ENCODE data around the gene CHRNA7.

The CHRNA7 gene

GRCh38 chr15:32029862-32030781 lies at the start of gene CHRNA7:
Gene CHRNA7, plus strand, starts transcription at chr15:32030515. Its CDS starts 80 bp downstream, at chr15:32030595.
- H3K36me3 Mint-ChIP-seq, result peaks cover 0 to 2% of the 10 kb centered on the region in 2 donors
- ATAC-seq (replicated peaks) (peak; percentile 87 to 94), DNase-seq (peak; percentile 4)
- peaks cover 57 to 66% of the 10 kb centered on the region in 2 donors for H3K27me3 Mint-ChIP-seq
- no peak within 1 kb of the TSS for H3K27ac Mint-ChIP-seq
- H3K9me3 Mint-ChIP-seq, result no peaks in the 10 kb centered on the region
- H3K4me1 Mint-ChIP-seq, result peaks cover 9 to 11% of the 10 kb centered on the region in 2 donors
- H3K4me3 Mint-ChIP-seq, result peak within 1 kb of the TSS; percentile 53 to 66

- ATAC-seq (replicated peaks) (no peak), DNase-seq (no peak)
- Mint-ChIP-seq H3K36me3 (no peaks in the 10 kb centered on the region), H3K4me3 (no peak overlapping the region), H3K27me3 (peaks cover 0 to 6% of the 10 kb centered on the region in 2 donors), H3K9me3 (no peaks in the 10 kb centered on the region), H3K4me1 (peaks cover 0 to 7% of the 10 kb centered on the region in 2 donors), H3K27ac (no peak overlapping the region)
These were observed 44.7 kb upstream of the CHRNA7 start for GRCh38 chr15:31985607-31986006.

- Mint-ChIP-seq H3K36me3 (no peaks in the 10 kb centered on the region), H3K27ac (no peak overlapping the region), H3K4me3 (no peak overlapping the region), H3K27me3 (peaks cover 9 to 13% of the 10 kb centered on the region in 2 donors), H3K4me1 (no peaks in the 10 kb centered on the region), H3K9me3 (no peaks in the 10 kb centered on the region)
- DNase-seq (no peak), ATAC-seq (replicated peaks) (no peak)
These were observed 37.3 kb upstream of the CHRNA7 start for GRCh38 chr15:31993062-31993461.

- Mint-ChIP-seq H3K9me3 (no peaks in the 10 kb centered on the region), H3K4me1 (no peaks in the 10 kb centered on the region), H3K27me3 (peaks cover 12 to 32% of the 10 kb centered on the region in 2 donors), H3K27ac (no peak overlapping the region), H3K4me3 (no peak overlapping the region), H3K36me3 (no peaks in the 10 kb centered on the region)
- ATAC-seq (replicated peaks), result no peak
- no peak for DNase-seq
These were observed 32.6 kb upstream of the CHRNA7 start for GRCh38 chr15:31997711-31998110.

GRCh38 chr15:32003558-32003957 lies 26.8 kb upstream of the CHRNA7 start:
- no peaks in the 10 kb centered on the region for H3K36me3 Mint-ChIP-seq
- H3K27me3 Mint-ChIP-seq, result peaks cover 8 to 19% of the 10 kb centered on the region in 2 donors
- no peak overlapping the region for H3K27ac Mint-ChIP-seq
- no peak for DNase-seq
- no peak for ATAC-seq (replicated peaks)
- H3K9me3 Mint-ChIP-seq, result peaks cover 0 to 2% of the 10 kb centered on the region in 2 donors
- H3K4me1 Mint-ChIP-seq, result no peaks in the 10 kb centered on the region
- no peak overlapping the region for H3K4me3 Mint-ChIP-seq

GRCh38 chr15:32004249-32004648 lies 26.1 kb upstream of the CHRNA7 start:
- H3K4me1 Mint-ChIP-seq, result no peaks in the 10 kb centered on the region
- no peak overlapping the region for H3K4me3 Mint-ChIP-seq
- H3K27me3 Mint-ChIP-seq, result peaks cover 8 to 16% of the 10 kb centered on the region in 2 donors
- no peak for ATAC-seq (replicated peaks)
- H3K9me3 Mint-ChIP-seq, result peaks cover 0 to 2% of the 10 kb centered on the region in 2 donors
- H3K27ac Mint-ChIP-seq, result no peak overlapping the region
- no peaks in the 10 kb centered on the region for H3K36me3 Mint-ChIP-seq
- no peak for DNase-seq

GRCh38 chr15:32007355-32007960 lies 22.9 kb upstream of the CHRNA7 start:
- Mint-ChIP-seq H3K4me3 (no peak overlapping the region), H3K4me1 (no peaks in the 10 kb centered on the region), H3K36me3 (no peaks in the 10 kb centered on the region), H3K9me3 (peaks cover 0 to 2% of the 10 kb centered on the region in 2 donors), H3K27me3 (peaks cover 0 to 9% of the 10 kb centered on the region in 2 donors), H3K27ac (no peak overlapping the region)
- DNase-seq, result no peak
- ATAC-seq (replicated peaks), result no peak

- DNase-seq (no peak), ATAC-seq (replicated peaks) (no peak)
- Mint-ChIP-seq H3K27me3 (peaks cover 13 to 24% of the 10 kb centered on the region in 2 donors), H3K4me1 (no peaks in the 10 kb centered on the region), H3K36me3 (no peaks in the 10 kb centered on the region), H3K9me3 (peaks cover 0 to 2% of the 10 kb centered on the region in 2 donors), H3K27ac (no peak overlapping the region), H3K4me3 (no peak overlapping the region)
These were observed 15.4 kb upstream of the CHRNA7 start for GRCh38 chr15:32014953-32015352.

GRCh38 chr15:32020156-32020555 lies 10.2 kb upstream of the CHRNA7 start:
- Mint-ChIP-seq H3K4me1 (no peaks in the 10 kb centered on the region), H3K27me3 (peaks cover 24 to 28% of the 10 kb centered on the region in 2 donors), H3K27ac (no peak overlapping the region), H3K4me3 (no peak overlapping the region), H3K9me3 (no peaks in the 10 kb centered on the region), H3K36me3 (no peaks in the 10 kb centered on the region)
- DNase-seq, result no peak
- no peak for ATAC-seq (replicated peaks)

GRCh38 chr15:32028921-32029320 lies 1.4 kb upstream of the CHRNA7 start:
- H3K4me3 Mint-ChIP-seq, result no peak overlapping the region
- no peaks in the 10 kb centered on the region for H3K9me3 Mint-ChIP-seq
- no peak overlapping the region for H3K27ac Mint-ChIP-seq
- H3K36me3 Mint-ChIP-seq, result peaks cover 0 to 2% of the 10 kb centered on the region in 2 donors
- ATAC-seq (replicated peaks) (no peak), DNase-seq (no peak)
- H3K4me1 Mint-ChIP-seq, result peaks cover 9 to 11% of the 10 kb centered on the region in 2 donors
- peaks cover 57 to 73% of the 10 kb centered on the region in 2 donors for H3K27me3 Mint-ChIP-seq

GRCh38 chr15:32029409-32029861 lies 880 bp upstream of the CHRNA7 start:
- peaks cover 57 to 71% of the 10 kb centered on the region in 2 donors for H3K27me3 Mint-ChIP-seq
- peaks cover 9 to 11% of the 10 kb centered on the region in 2 donors for H3K4me1 Mint-ChIP-seq
- no peaks in the 10 kb centered on the region for H3K9me3 Mint-ChIP-seq
- DNase-seq (no peak), ATAC-seq (replicated peaks) (no peak)
- no peak overlapping the region for H3K27ac Mint-ChIP-seq
- peaks cover 0 to 2% of the 10 kb centered on the region in 2 donors for H3K36me3 Mint-ChIP-seq
- peak overlapping the region in 1 of 2 donors; percentile 37 for H3K4me3 Mint-ChIP-seq

GRCh38 chr15:32030795-32031194 lies 480 bp downstream of the CHRNA7 start:
- no peaks in the 10 kb centered on the region for H3K9me3 Mint-ChIP-seq
- DNase-seq (no peak), ATAC-seq (replicated peaks) (peak; percentile 16 to 19)
- peak overlapping the region; percentile 53 to 66 for H3K4me3 Mint-ChIP-seq
- no peak overlapping the region for H3K27ac Mint-ChIP-seq
- H3K4me1 Mint-ChIP-seq, result peaks cover 9 to 11% of the 10 kb centered on the region in 2 donors
- peaks cover 0 to 2% of the 10 kb centered on the region in 2 donors for H3K36me3 Mint-ChIP-seq
- H3K27me3 Mint-ChIP-seq, result peaks cover 57 to 60% of the 10 kb centered on the region in 2 donors

GRCh38 chr15:32033186-32033890 lies 3.0 kb downstream of the CHRNA7 start:
- H3K4me1 Mint-ChIP-seq, result peaks cover 9 to 11% of the 10 kb centered on the region in 2 donors
- ATAC-seq (replicated peaks), result no peak
- peaks cover 45 to 52% of the 10 kb centered on the region in 2 donors for H3K27me3 Mint-ChIP-seq
- H3K9me3 Mint-ChIP-seq, result peaks cover 0 to 5% of the 10 kb centered on the region in 2 donors
- DNase-seq, result no peak
- H3K27ac Mint-ChIP-seq, result no peak overlapping the region
- peaks cover 0 to 2% of the 10 kb centered on the region in 2 donors for H3K36me3 Mint-ChIP-seq
- H3K4me3 Mint-ChIP-seq, result no peak overlapping the region

GRCh38 chr15:32034106-32034505 lies 3.8 kb downstream of the CHRNA7 start:
- H3K27me3 Mint-ChIP-seq, result peaks cover 37 to 45% of the 10 kb centered on the region in 2 donors
- no peak for ATAC-seq (replicated peaks)
- DNase-seq, result no peak

More at GRCh38 chr15:32034106-32034505, 3.8 kb downstream of the CHRNA7 start:
- peaks cover 0 to 5% of the 10 kb centered on the region in 2 donors for H3K9me3 Mint-ChIP-seq
- H3K4me3 Mint-ChIP-seq, result no peak overlapping the region
- H3K36me3 Mint-ChIP-seq, result peaks cover 0 to 2% of the 10 kb centered on the region in 2 donors
- no peak overlapping the region for H3K27ac Mint-ChIP-seq
- H3K4me1 Mint-ChIP-seq, result peaks cover 9 to 11% of the 10 kb centered on the region in 2 donors
